GM20000 (cell line): ENCODE data around the gene ZNF286A.
A peak's percentile ranks its signal among the peaks of the same experiment; 100 is the strongest.
"Not testable (repeated sequence)": the region's sequence is repeated elsewhere in the genome, so short reads cannot be mapped to it uniquely, and the experiment has no call there.

Source experiments
- DNase-seq: peaks from one replicate; pipeline ENCODE4 v3.0.0; 2012; ENCODE audit warnings: low spot score
- CTCF ChIP-seq: IDR thresholded peaks from 2 replicates; pipeline ENCODE4 v1.5.1; 2012; ENCODE audit warnings: mild to moderate bottlenecking, control low read depth; ENCODE audit errors: extremely low read depth, missing control alignments

The ZNF286A gene

GRCh38 chr17:15741624-15742023 is 42.1 kb downstream of the ZNF286A start:
- DNase-seq = peak; percentile 3
- TF ChIP-seq CTCF = no peak

GRCh38 chr17:15742051-15742795 is 42.7 kb downstream of the ZNF286A start:
- no peak for TF ChIP-seq CTCF

DNA sequence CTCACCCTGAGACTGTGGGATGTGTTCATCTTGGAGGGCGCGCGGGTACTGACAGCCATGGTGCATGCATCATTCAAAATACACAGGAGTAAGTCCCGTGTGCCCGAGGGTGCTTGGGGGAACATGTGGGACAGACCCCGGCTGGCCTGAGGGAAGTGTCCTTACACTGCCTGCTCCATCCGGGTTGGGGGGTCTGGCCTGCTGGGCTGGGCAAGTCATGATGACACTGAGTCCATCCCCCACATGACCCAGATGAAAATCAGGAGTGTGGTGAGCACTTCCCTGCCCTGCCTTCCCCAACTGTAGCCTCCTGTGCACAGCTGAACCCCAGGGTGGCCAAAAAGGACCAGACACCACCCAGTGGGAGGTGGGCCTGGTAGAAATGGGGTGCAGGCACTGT is 43.4 kb downstream of the ZNF286A start:
- DNase-seq = no peak
- no peak for TF ChIP-seq CTCF

More at GRCh38 chr17:15742051-15742795, 42.7 kb downstream of the ZNF286A start:
- DNase-seq = peak; percentile 2

DNA sequence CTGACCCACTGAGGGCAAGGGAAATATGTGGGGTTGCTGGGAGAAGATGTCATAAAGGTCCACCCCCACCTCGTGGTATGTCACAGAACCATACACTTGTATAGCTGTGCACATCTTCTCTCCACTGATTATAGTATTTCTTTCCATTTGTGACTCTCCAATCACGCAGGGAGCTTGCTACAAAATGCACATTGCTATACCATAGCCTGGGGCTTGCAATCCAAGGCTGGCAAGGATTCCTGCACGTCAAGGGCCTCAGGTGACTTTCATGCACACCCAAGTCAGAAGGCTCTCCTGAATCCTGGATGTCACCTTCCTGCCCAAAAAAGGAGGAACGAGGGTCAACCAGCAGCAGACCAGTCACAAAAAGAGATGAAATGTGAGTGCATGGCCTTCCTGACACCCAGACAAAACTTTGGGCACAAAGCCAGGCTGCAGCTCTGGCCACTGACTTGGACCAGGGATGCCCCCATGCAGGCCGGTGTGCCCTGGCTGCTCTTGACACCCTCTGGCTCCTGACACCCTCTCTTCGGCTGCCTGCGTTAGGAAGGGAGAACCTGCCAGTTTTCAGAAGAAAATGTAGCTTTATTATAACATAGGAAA is 44.6 kb downstream of the ZNF286A start:
- DNase-seq = peak; percentile 8
- no peak for TF ChIP-seq CTCF

DNA sequence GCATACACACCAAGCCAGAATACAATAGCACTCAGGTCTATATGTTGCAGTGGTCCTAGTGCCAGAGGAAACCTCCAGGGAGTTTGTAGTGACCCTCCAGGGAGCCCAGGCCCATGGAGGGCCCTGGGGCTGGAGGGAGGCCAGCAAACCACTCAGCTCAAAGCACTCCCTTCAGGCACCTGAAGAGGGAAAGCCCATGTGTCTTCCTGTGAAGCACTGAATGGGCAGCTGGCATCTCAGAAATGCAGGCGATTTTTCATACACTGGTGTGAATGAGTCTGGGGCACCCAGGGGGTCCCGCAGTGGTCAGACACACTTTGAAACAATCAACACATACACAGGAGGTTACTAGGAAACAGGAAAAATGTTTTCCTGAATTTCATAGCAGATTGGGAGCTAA is 45.3 kb downstream of the ZNF286A start:
- no peak for TF ChIP-seq CTCF
- DNase-seq = peak; percentile 11

DNA sequence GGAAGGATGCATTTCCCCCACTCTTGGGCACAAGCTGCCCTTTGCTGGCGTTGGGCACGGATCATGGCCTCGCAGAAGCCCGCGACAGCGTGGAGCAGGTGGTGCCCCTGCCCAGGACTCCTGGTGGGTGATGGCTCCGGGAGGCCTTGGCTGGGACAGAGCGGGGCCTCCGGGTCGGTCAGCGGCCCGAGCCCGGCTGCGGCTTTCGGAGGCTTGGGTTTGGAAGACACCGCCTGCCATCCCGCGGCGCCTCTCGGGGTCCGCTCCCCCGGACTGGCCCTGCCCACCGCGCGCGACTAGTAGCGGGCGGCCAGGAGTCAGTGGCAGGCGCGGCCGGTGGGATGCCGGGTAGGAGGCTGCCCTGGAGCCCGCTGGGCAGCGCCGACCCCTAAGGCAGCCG is 49.9 kb downstream of the ZNF286A start:
- DNase-seq = not testable (repeated sequence)

GRCh38 chr17:15768865-15769533 is 69.4 kb downstream of the ZNF286A start:
- not testable (repeated sequence) for DNase-seq
